Skeletal muscle tissue (tissue), 4 donors: ENCODE results near the gene KCNN2. TPM values are rescaled to one million over a fixed set of nuclear protein-coding genes. Genes with fewer than 3 reads are reported as not detected.

ENCODE experiments used
- H3K27ac ChIP-seq: one replicate; pipeline ENCODE4 v1.7.0; 2013; ENCODE audit warnings: mild to moderate bottlenecking, low read depth, low read length, inconsistent platforms
- H3K27me3 ChIP-seq, 3 donors: one replicate each; pipeline ENCODE4 v1.7.0; 2013; ENCODE audit warnings: low read length in 3 of 3; ENCODE audit not compliant: control insufficient read depth in 3 of 3, insufficient read depth in 3 of 3
- H3K36me3 ChIP-seq, 3 donors: one replicate each; pipeline ENCODE4 v1.7.0; 2013; ENCODE audit warnings: low read length in 3 of 3; ENCODE audit not compliant: control insufficient read depth in 3 of 3, insufficient read depth in 3 of 3
- H3K4me1 ChIP-seq, 3 donors: one replicate each; pipeline ENCODE4 v1.7.0; 2013; ENCODE audit warnings: low read length in 3 of 3, mild to moderate bottlenecking in 3 of 3; ENCODE audit not compliant: control insufficient read depth in 3 of 3, insufficient read depth in 3 of 3
- H3K4me3 ChIP-seq, 3 donors: one replicate each; pipeline ENCODE4 v1.7.0; 2013; ENCODE audit warnings: low read length in 3 of 3
- H3K9ac ChIP-seq, 3 donors: one replicate each; pipeline ENCODE4 v1.7.0; 2013; ENCODE audit warnings: low read length in 3 of 3, mild to moderate bottlenecking in 3 of 3, moderate library complexity in 2 of 3, low read depth in 1 of 3
- H3K9me3 ChIP-seq, 3 donors: one replicate each; pipeline ENCODE4 v1.7.0; 2013; ENCODE audit warnings: low read length in 3 of 3; ENCODE audit not compliant: control insufficient read depth in 3 of 3
- total RNA-seq: library from RNA; depleted of rRNA; stranded (reverse); fragments of >200 nt; gene quantifications from one replicate; pipeline ENCODE4 v1.2.3, GENCODE V29; 2014
- donor health status: Osteomylitis.

KCNN2 gene
- total RNA-seq, 1 donor from 2014 or later: 16.2 TPM

DNA sequence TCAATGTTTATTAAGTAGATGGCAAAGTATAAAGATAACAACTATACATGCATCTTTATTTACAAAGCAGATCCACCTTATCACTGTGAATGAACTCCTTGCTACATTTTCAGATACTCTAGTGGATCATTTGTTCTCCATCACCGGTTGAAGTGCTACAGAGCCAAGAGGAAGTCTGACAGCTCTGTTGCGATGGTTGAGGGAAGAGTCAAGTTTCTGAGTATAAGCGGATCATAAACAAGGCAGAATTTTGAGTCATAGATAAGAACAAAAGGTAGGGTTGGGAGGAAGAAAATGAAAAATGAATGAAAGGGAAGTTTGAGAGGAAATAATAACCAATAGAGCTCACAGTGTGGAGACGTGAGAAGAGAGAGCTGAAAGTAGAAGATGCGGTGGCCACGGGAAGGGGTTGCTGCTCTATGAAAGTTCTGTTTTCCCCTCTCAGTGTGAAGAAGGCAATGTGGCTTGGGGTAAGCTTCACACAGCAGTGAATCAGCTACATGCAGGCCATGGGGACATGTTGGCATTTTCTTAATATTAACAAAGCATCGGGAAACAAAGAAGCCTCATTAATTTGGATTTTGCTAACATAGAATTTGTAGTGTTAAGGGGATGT, 30.8 kb upstream of the KCNN2 start:
- Histone ChIP-seq H3K36me3 (no peaks in the 10 kb centered on the region), H3K4me1 (no peaks in the 10 kb centered on the region), H3K4me3 (no peak overlapping the region), H3K9me3 (no peaks in the 10 kb centered on the region), H3K27me3 (no peaks in the 10 kb centered on the region), H3K27ac (no peak overlapping the region), H3K9ac (no peak overlapping the region)

DNA sequence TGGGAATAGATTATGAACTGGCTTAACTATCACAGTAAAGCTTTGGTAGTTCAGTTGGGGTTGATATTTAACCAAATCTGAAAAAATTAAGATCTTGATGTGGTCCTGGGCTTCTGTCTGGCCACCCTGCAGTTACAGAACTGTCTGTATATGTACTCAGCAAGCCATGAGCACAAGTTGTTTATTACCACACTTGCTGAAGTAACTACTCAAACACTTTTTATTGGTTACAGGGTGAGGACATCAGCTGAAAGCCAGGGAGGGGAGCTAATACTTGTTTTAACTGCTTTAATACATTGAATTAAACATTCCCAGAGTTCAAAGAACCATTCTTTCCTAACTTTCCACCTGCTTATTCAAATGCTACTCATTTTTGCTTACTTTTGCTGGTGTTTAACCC, 29.4 kb upstream of the KCNN2 start:
- Histone ChIP-seq H3K27ac (no peak overlapping the region), H3K4me1 (no peaks in the 10 kb centered on the region), H3K36me3 (no peaks in the 10 kb centered on the region), H3K9me3 (no peaks in the 10 kb centered on the region), H3K4me3 (no peak overlapping the region), H3K9ac (no peak overlapping the region), H3K27me3 (no peaks in the 10 kb centered on the region)

DNA sequence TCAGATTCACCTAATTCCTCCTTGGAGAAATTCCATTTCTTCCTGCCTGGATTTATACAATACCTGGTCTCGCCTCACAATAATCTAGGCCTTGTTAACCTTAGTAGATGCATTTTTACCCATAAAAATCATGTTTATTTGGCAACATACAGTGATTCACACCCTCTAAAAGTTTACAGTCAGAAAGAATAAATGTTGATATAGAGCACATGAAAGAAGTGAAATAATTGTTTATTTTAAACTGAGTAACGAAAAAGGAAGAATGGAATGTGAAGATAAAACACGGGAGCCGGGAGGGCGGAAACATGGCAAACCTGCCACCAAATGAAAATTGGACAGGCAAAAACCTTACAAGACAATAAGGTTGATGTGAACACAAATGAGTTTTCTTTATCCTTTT, 28.9 kb upstream of the KCNN2 start:
- H3K27ac ChIP-seq: no peak overlapping the region
- H3K4me1 ChIP-seq: no peaks in the 10 kb centered on the region
- no peaks in the 10 kb centered on the region for H3K36me3 ChIP-seq
- H3K27me3 ChIP-seq: no peaks in the 10 kb centered on the region
- H3K4me3 ChIP-seq: no peak overlapping the region
- no peak overlapping the region for H3K9ac ChIP-seq
- H3K9me3 ChIP-seq: no peaks in the 10 kb centered on the region

DNA sequence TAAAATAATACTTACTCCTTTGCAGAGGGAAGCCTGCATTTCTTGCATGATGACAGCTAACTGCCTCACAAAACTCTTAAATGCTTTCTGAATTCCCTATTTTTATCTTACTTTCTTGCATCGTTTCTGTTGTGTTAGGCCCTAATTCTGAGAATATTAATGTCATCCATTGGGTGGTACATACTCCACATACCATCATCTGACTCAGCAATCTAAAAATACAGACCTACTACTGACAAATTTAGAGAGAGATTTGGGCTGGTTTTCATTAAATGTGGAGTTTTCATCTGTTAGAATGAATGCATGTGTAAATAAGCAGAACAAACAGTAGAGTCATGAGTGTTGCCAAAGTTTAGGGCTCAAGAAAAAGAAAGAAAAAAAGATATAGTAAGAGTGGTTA, 26.5 kb upstream of the KCNN2 start:
- Histone ChIP-seq H3K27ac (no peak overlapping the region), H3K36me3 (no peaks in the 10 kb centered on the region), H3K9ac (no peak overlapping the region), H3K4me3 (no peak overlapping the region), H3K27me3 (no peaks in the 10 kb centered on the region), H3K9me3 (peaks cover 0 to 3% (median 0%) of the 10 kb centered on the region in 3 donors), H3K4me1 (no peaks in the 10 kb centered on the region)

DNA sequence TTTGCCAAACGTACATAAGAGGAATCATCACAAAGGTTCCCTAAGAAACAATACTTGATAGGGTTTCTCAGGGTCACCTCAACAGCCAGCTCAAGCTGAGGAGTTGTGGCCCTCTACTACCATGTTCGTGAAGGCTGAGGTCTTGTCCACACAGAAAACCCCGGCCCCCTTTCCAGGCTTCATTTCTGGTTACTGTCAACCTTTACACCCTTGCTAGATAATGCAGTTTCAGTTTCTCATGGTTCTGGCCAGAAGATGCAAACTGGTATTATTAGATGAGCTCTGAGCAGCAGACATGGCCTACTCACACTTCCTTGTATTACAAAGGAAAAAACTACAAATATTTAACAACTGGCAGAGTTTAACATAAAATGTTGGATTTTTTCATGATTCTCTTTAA, 22.8 kb upstream of the KCNN2 start:
- Histone ChIP-seq H3K4me1 (no peaks in the 10 kb centered on the region), H3K4me3 (no peak overlapping the region), H3K27ac (no peak overlapping the region), H3K27me3 (no peaks in the 10 kb centered on the region), H3K9me3 (peaks cover 0 to 3% (median 0%) of the 10 kb centered on the region in 3 donors), H3K9ac (no peak overlapping the region), H3K36me3 (no peaks in the 10 kb centered on the region)

DNA sequence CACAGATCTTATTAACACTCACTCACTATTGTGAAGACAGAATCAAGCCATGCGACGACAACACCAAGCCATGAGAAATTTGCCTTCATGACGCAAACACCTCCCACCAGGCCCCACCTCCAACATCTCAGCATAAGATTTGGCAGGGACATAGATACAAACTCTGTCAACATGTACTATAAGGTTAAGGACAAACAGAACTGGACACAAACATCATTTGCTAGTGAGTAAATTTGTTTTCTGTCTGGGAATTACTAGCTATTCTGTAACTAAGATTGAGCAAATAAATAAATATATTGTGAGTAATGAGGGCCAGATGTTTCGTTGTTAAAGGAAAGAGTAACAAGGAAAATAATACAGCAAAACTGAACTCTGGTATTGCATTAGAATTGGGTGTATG, 15.7 kb upstream of the KCNN2 start:
- H3K36me3 ChIP-seq: no peaks in the 10 kb centered on the region
- no peak overlapping the region for H3K4me3 ChIP-seq
- H3K27ac ChIP-seq: no peak overlapping the region
- H3K9ac ChIP-seq: no peak overlapping the region
- H3K9me3 ChIP-seq: no peaks in the 10 kb centered on the region
- H3K4me1 ChIP-seq: no peaks in the 10 kb centered on the region
- no peaks in the 10 kb centered on the region for H3K27me3 ChIP-seq

DNA sequence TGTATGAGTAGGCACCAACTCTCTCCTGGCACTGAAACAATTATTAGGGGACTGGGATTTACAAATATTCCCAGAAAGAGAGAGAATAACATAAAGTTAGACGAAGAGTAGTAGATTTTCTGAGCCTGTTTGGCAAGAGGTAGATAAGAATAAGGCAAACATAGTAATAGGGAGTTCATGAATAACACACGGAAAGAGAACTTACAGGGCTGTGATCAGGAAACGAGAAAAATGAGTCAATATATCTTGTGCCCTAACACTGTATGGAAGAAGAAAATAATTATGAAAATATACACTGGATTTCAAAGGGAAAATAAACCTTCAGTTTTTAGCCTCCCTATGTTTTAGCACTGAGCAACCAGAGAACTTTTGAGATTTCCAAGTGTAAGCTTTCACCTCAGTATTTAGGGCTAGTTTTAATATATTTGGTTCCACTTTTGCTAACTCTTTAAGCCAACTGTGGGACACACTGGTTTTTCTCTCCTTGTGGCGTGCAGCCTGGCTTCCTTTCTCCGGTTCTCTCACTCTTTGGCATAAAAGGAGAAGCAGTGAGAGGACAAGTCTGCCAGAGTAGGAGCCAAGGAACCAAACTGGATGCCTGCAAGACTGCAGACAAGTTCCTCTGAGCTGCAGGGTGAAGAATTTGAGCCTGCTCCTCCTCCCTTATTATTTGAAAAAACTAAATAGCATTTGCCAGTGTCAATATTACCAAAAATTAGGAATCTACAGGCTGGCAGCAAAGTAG, 6.6 kb upstream of the KCNN2 start:
- H3K36me3 ChIP-seq: no peaks in the 10 kb centered on the region
- no peaks in the 10 kb centered on the region for H3K9me3 ChIP-seq
- H3K27ac ChIP-seq: no peak overlapping the region
- peaks cover 0 to 9% (median 0%) of the 10 kb centered on the region in 3 donors for H3K27me3 ChIP-seq
- H3K9ac ChIP-seq: no peak overlapping the region
- no peaks in the 10 kb centered on the region for H3K4me1 ChIP-seq
- H3K4me3 ChIP-seq: no peak overlapping the region

DNA sequence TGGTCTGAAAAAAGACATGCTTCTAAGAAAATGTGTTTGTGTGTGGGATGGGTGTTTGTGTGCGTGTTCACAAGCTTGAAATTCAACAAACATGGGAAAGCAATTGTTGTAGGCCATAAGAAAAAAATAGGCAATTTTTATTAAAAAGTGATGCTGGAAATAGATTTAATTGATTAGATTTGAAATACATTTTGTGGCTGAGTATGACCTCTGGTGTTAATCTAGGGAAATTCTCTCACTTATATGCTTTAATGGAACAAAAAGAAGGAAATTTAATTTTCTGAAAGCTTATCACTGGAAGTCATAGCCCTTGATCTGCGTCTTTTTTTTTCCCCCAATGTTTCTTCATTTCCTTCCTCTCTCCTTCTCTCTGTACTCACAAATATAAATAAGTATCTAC, 3.5 kb upstream of the KCNN2 start:
- Histone ChIP-seq H3K9ac (no peak overlapping the region), H3K27ac (no peak overlapping the region), H3K9me3 (no peaks in the 10 kb centered on the region), H3K27me3 (peaks cover 0 to 34% (median 2%) of the 10 kb centered on the region in 3 donors), H3K4me3 (no peak overlapping the region), H3K4me1 (peaks cover 4 to 19% (median 14%) of the 10 kb centered on the region in 3 donors), H3K36me3 (no peaks in the 10 kb centered on the region)

DNA sequence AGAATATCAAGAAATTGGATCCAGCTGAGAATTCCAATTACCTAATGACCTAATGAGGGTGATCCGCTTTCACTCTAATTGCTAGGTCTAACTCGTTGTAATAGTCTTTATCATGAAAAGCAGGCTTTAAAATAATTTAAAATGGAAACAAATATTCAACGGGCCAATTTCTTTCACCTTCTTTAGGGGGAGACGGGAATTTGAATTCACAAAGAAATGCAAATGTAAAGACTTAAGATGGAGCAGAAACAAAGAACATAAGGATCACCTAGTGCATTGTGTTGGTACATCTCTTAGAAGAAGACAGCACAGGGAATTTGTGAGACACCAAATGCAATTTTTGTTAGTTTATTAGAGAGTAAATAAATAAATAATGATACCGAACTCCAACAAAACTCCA, 1.5 kb upstream of the KCNN2 start:
- Histone ChIP-seq H3K9me3 (no peaks in the 10 kb centered on the region), H3K27ac (no peak overlapping the region), H3K9ac (peak overlapping the region in 2 of 3 donors; percentile 58 to 68), H3K4me3 (peak overlapping the region; percentile 54 to 83 (median 73)), H3K27me3 (peaks cover 5 to 44% (median 7%) of the 10 kb centered on the region in 3 donors), H3K36me3 (no peaks in the 10 kb centered on the region), H3K4me1 (peaks cover 10 to 25% (median 20%) of the 10 kb centered on the region in 3 donors)
